ENCODE measurements around the gene PNPLA7. TPM values are rescaled to one million over a fixed set of nuclear protein-coding genes. Genes with fewer than 3 reads are reported as not detected.

PNPLA7 gene
- total RNA-seq, 2 donors from 2014 or later: 1.2 to 7.1 TPM

GRCh38 chr9:137498720-137499150, 51.5 kb downstream of the PNPLA7 start:
- peaks cover 3 to 9% of the 10 kb centered on the region in 2 donors for H3K4me1 Mint-ChIP-seq (ENCODE audit: low read depth in 2 of 2)
- no peaks in the 10 kb centered on the region for H3K27me3 Mint-ChIP-seq
- no peak for DNase-seq (ENCODE audit: low spot score)
- no peak overlapping the region for H3K27ac Mint-ChIP-seq
- H3K9me3 Mint-ChIP-seq: no peaks in the 10 kb centered on the region
- H3K4me3 Mint-ChIP-seq: no peak overlapping the region
- no peaks in the 10 kb centered on the region for H3K36me3 Mint-ChIP-seq
- ATAC-seq: no peak

- Mint-ChIP-seq H3K4me3 (no peak overlapping the region), H3K9me3 (no peaks in the 10 kb centered on the region), H3K36me3 (no peaks in the 10 kb centered on the region), H3K27ac (no peak overlapping the region), H3K4me1 (ENCODE audit: low read depth in 2 of 2) (peaks cover 3 to 9% of the 10 kb centered on the region in 2 donors), H3K27me3 (no peaks in the 10 kb centered on the region)
- DNase-seq (ENCODE audit: low spot score) (no peak), ATAC-seq (no peak)
Measured at GRCh38 chr9:137497921-137498719, 52.1 kb downstream of the PNPLA7 start.

- H3K4me3 Mint-ChIP-seq: no peak overlapping the region
- no peak for DNase-seq (ENCODE audit: low spot score)
- no peaks in the 10 kb centered on the region for H3K27me3 Mint-ChIP-seq
- no peak overlapping the region for H3K27ac Mint-ChIP-seq
- no peak for ATAC-seq
- no peaks in the 10 kb centered on the region for H3K36me3 Mint-ChIP-seq
- peaks cover 0 to 8% of the 10 kb centered on the region in 2 donors for H3K4me1 Mint-ChIP-seq (ENCODE audit: low read depth in 2 of 2)
- H3K9me3 Mint-ChIP-seq: no peaks in the 10 kb centered on the region
Measured at GRCh38 chr9:137496601-137497375, 53.4 kb downstream of the PNPLA7 start.

DNA sequence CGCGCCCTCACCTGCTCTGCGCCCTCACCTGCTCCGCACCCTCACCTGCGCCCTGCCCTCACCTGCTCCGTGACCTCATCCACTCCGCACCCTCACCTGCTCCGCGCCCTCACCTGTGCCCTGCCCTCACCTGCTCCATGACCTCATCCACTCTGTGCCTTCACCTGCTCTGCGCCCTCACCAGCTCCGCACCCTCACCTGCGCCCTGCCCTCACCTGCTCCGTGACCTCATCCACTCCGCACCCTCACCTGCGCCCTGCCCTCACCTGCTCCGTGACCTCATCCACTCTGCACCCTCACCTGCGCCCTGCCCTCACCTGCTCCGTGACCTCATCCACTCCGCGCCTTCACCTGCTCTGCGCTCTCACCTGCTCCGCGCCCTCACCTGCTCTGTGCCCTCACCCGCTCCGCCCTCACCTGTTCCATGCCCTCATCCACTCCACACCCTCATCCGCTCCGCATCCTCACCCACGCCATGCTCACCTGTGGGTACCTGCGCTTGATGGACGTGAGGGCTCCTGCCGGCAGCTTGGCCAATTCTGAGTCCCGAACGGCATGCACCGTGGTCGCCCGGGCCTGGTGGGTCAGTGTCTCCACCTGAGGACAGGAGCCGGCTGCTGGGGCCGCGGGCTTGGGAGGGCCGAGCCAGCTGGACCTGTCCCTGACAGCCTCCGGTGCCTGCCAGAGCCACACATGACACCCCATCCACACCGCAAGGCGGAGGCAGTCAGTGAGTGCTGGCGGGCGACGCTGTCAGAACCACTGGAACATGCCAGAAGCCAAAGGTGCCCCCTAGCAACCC, 55.5 kb downstream of the PNPLA7 start:
- Mint-ChIP-seq H3K4me3 (no peak overlapping the region), H3K36me3 (no peaks in the 10 kb centered on the region), H3K27me3 (no peaks in the 10 kb centered on the region), H3K9me3 (no peaks in the 10 kb centered on the region), H3K27ac (peak overlapping the region in 1 of 2 donors; percentile 67), H3K4me1 (ENCODE audit: low read depth in 2 of 2) (peaks cover 0 to 10% of the 10 kb centered on the region in 2 donors)
- ATAC-seq (no peak), DNase-seq (ENCODE audit: low spot score) (no peak)

DNA sequence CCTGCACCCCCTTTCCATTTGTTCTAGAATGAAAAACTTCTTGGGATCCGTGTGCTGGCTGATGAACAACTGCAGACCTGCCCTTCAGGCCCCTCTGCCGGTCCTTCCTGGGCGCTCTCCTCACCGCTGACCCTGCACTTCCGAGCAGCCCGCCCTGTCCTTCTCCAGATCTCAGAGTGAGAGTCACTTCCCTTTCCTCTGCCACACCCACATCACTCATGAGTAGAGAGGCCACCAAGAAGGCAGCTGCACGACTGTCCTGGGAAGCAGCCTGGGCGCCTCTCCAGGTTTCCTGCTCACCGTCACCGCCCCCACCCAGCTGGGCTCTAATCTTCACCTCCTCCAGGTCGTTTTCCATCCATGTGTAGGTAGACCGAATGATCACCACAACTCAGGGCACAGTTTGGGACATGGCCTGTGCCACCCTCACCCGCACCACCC, 56.1 kb downstream of the PNPLA7 start:
- ATAC-seq: no peak
- no peak for DNase-seq (ENCODE audit: low spot score)
- peaks cover 0 to 10% of the 10 kb centered on the region in 2 donors for H3K4me1 Mint-ChIP-seq (ENCODE audit: low read depth in 2 of 2)
- no peaks in the 10 kb centered on the region for H3K27me3 Mint-ChIP-seq
- H3K4me3 Mint-ChIP-seq: no peak overlapping the region
- no peaks in the 10 kb centered on the region for H3K36me3 Mint-ChIP-seq
- no peaks in the 10 kb centered on the region for H3K9me3 Mint-ChIP-seq
- H3K27ac Mint-ChIP-seq: peak overlapping the region in 1 of 2 donors; percentile 67

DNA sequence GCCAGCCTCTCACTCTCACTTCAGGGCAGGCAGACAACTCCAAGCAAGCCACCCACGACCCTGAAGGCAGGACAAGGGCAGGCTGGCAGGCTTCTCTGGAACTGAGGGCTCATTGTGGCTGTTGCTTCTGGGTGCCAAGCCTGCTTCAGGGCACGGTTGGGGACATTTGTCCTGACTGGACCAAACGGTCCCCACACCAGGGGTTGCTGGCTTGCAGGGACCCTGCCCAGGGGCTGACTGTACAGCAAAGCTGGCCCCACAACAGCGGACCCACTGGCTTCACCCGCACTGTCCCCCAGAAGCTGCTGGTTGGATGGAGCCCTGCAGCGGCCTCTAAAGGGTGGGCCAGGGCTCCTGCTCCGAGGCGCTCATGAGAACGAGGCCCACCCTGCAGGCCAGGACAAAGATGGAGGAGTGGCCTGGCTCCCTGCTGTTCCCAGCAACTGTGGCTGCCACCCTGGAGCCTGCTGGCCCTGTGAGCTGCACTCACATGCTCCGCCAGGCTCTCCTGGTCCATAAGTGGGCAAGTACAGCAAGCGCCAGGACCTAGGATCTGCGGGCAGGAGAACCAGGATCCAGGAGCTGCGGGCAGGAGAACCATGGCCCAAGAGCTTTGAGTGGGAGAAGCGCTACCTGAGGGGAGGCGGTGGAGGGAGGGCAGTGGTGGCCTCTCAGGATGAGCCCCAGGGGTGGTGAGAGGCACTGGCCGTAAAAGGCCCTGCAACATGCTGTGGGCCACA, 56.7 kb downstream of the PNPLA7 start:
- no peak for ATAC-seq
- Mint-ChIP-seq H3K4me1 (ENCODE audit: low read depth in 2 of 2) (peaks cover 0 to 10% of the 10 kb centered on the region in 2 donors), H3K27ac (peak overlapping the region in 1 of 2 donors; percentile 67), H3K36me3 (no peaks in the 10 kb centered on the region), H3K9me3 (no peaks in the 10 kb centered on the region), H3K27me3 (no peaks in the 10 kb centered on the region), H3K4me3 (no peak overlapping the region)
- no peak for DNase-seq (ENCODE audit: low spot score)

DNA sequence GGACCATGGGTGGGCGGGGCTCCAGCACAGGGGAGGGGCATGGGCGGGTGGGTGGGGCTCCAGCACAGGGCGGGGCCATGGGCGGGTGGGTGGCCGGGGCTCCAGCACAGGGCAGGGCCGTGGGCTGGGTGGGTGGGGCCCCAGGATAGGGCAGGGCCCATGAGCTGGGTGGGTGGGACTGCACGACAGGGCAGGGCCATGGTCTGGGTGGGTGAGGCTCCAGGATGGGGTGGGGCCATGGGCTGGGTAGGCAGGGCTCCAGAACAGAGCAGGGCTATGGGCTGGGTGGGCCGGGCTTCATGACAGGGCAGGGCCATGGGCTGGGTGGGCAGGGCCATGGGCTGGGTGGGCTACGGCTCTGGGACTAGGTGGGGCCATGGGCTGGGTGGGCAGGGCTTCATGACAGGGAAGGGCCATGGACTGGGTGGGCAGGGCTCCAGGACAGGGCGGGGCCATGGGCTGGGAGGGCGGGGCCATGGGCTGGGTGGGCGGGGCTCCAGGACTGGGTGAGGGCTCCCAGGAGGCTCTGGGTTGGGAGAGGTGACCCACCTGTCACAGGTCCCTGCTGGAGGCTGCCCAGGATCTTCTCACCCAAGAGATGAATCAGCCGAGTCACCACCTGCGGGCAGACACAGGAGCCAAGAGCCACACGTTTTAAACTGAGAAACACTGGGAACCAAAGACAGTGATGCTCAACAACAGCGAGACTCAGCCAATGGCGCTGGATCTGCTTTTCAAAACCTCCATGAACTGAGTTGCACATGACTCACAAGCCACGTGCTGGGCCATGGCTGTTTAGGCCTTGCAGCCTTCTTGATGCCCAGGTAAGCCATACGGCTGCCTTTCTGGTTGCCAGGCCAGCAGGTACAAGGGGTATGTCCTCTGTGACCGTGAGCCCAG, 57.5 kb downstream of the PNPLA7 start:
- no peak overlapping the region for H3K27ac Mint-ChIP-seq
- H3K4me3 Mint-ChIP-seq: no peak overlapping the region
- no peaks in the 10 kb centered on the region for H3K27me3 Mint-ChIP-seq
- no peaks in the 10 kb centered on the region for H3K36me3 Mint-ChIP-seq
- H3K4me1 Mint-ChIP-seq (ENCODE audit: low read depth in 2 of 2): peaks cover 0 to 10% of the 10 kb centered on the region in 2 donors
- ATAC-seq: peak; percentile 65 to 68
- no peaks in the 10 kb centered on the region for H3K9me3 Mint-ChIP-seq
- DNase-seq (ENCODE audit: low spot score): no peak

DNA sequence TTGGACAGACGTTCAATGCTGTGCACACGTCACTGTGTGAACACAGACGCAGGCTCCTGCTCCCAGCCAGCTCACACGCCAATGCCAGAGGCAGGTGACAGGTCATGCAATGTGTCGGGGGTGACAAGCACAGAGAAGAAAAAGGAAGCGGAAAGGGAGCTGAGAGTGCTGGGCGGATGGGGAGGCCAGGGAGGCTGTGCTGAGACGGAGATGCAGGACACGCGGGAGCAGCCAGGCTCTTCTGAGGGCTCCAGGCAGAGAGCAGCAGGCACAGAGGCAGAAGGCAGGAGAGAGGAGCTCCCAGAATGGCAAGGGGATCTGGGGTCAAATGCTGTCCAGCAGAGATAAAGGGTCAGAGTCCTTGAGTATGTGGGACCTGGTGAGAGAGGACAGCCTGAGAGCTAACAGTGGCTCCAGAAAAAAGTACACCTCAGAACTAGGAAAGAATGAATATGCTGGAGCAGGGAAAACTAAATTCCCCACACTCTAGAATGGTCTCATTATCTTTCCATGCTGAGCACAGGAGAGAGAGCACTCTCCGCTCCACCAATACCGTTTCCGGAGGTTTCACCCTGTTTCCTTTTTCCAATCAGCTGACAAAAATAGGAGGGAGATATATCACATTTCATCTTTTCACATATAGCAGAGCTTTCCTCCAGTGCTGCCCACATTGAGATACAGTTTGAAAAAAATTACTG, 58.3 kb downstream of the PNPLA7 start:
- Mint-ChIP-seq H3K4me3 (no peak overlapping the region), H3K27me3 (no peaks in the 10 kb centered on the region), H3K27ac (no peak overlapping the region), H3K36me3 (no peaks in the 10 kb centered on the region), H3K4me1 (ENCODE audit: low read depth in 2 of 2) (peaks cover 0 to 10% of the 10 kb centered on the region in 2 donors), H3K9me3 (no peaks in the 10 kb centered on the region)
- ATAC-seq: no peak
- DNase-seq (ENCODE audit: low spot score): no peak

DNA sequence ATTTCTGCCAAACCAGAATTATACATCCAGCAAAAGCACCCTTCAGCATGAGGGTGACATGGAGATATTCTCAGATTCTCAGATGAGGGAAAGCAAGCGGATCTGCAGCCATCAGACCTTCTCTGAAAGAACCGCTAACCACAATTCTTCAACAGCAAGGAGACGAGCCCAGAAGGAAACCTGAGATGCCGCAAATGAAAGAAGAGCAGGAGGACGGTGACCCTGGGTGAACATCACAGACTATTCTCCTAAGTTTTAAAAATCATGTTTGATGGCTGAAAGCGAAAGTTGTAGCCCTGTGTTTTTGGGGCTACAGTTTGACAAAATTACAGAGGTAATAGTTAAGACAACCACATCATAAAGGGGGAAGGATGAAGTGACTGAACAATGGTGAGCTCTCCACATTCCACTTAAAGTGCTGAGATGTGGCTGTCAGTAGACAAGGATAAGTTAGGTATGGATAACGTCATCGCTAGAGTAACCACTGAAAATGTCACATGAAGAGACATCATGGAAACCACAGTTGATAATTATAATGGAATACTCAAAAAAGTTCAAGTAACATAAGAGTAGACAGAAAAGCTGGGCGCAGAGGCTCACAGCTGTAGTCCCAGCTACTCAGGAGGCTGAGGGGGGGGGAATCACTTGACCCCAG, 59.5 kb downstream of the PNPLA7 start:
- H3K27ac Mint-ChIP-seq: no peak overlapping the region
- no peaks in the 10 kb centered on the region for H3K9me3 Mint-ChIP-seq
- ATAC-seq: no peak
- H3K36me3 Mint-ChIP-seq: no peaks in the 10 kb centered on the region
- H3K27me3 Mint-ChIP-seq: no peaks in the 10 kb centered on the region
- DNase-seq (ENCODE audit: low spot score): no peak
- H3K4me3 Mint-ChIP-seq: no peak overlapping the region
- H3K4me1 Mint-ChIP-seq (ENCODE audit: low read depth in 2 of 2): peaks cover 0 to 10% of the 10 kb centered on the region in 2 donors

GRCh38 chr9:137488906-137489305, 61.3 kb downstream of the PNPLA7 start:
- Mint-ChIP-seq H3K4me1 (ENCODE audit: low read depth in 2 of 2) (peaks cover 0 to 6% of the 10 kb centered on the region in 2 donors), H3K9me3 (no peaks in the 10 kb centered on the region), H3K27ac (no peak overlapping the region), H3K27me3 (no peaks in the 10 kb centered on the region), H3K36me3 (no peaks in the 10 kb centered on the region), H3K4me3 (no peak overlapping the region)
- ATAC-seq (no peak), DNase-seq (ENCODE audit: low spot score) (no peak)

GRCh38 chr9:137488327-137488653, 61.9 kb downstream of the PNPLA7 start:
- Mint-ChIP-seq H3K27me3 (no peaks in the 10 kb centered on the region), H3K36me3 (no peaks in the 10 kb centered on the region), H3K27ac (no peak overlapping the region), H3K4me3 (no peak overlapping the region), H3K4me1 (ENCODE audit: low read depth in 2 of 2) (peaks cover 0 to 6% of the 10 kb centered on the region in 2 donors), H3K9me3 (no peaks in the 10 kb centered on the region)
- no peak for DNase-seq (ENCODE audit: low spot score)
- ATAC-seq: no peak
